OCI-LY1 (cell line): ENCODE data around the gene CDC42EP2.

ENCODE experiments used
- H2AFZ ChIP-seq: fragments of 200-600 bp; sonication (generic), shearing (Covaris generic); 2 replicates; pipeline ENCODE4 v1.6.0; 2014; ENCODE audit warnings: antibody characterized with exemption, mild to moderate bottlenecking, low read length
- H3F3A ChIP-seq: fragments of 200-600 bp; sonication (generic), shearing (Covaris generic); 2 replicates; pipeline ENCODE4 v1.6.0; 2014; ENCODE audit warnings: mild to moderate bottlenecking, antibody characterized with exemption, low read length, moderate library complexity; ENCODE audit not compliant: insufficient read depth
- H3K27ac ChIP-seq: fragments of 200-600 bp; sonication (generic); 2 replicates; pipeline ENCODE4 v1.5.1; 2014; ENCODE audit warnings: low read length, mixed run types, mild to moderate bottlenecking, low read depth; ENCODE audit not compliant: poor library complexity, severe bottlenecking
- H3K27me3 ChIP-seq: fragments of 200-600 bp; sonication (generic); 2 replicates; pipeline ENCODE4 v1.6.0; 2014; ENCODE audit warnings: antibody characterized with exemption, mild to moderate bottlenecking, low read length, moderate library complexity; ENCODE audit not compliant: insufficient read depth
- H3K36me3 ChIP-seq: fragments of 200-600 bp; sonication (generic); 2 replicates; pipeline ENCODE4 v1.6.1; 2014; ENCODE audit warnings: mild to moderate bottlenecking, antibody characterized with exemption, low read length, moderate library complexity, mixed read lengths; ENCODE audit not compliant: insufficient read depth
- H3K4me1 ChIP-seq: fragments of 200-600 bp; sonication (generic); 2 replicates; pipeline ENCODE4 v1.5.1; 2014; ENCODE audit warnings: mild to moderate bottlenecking, low read length, moderate library complexity; ENCODE audit not compliant: insufficient read depth, severe bottlenecking
- H3K4me2 ChIP-seq: fragments of 200-600 bp; sonication (generic), shearing (Covaris generic); 2 replicates; pipeline ENCODE4 v1.6.1; 2014; ENCODE audit warnings: low read length
- H3K4me3 ChIP-seq: fragments of 200-600 bp; sonication (generic); 2 replicates; pipeline ENCODE4 v1.5.1; 2014; ENCODE audit warnings: low read length, low read depth, mild to moderate bottlenecking, mixed read lengths; ENCODE audit not compliant: poor library complexity, severe bottlenecking
- H3K79me2 ChIP-seq: fragments of 200-600 bp; shearing (Covaris generic); 2 replicates; pipeline ENCODE4 v1.6.1; 2016; ENCODE audit warnings: mixed run types, low read length, mixed read lengths; ENCODE audit not compliant: insufficient read depth
- H3K9ac ChIP-seq: fragments of 200-600 bp; sonication (generic), shearing (Covaris generic); 2 replicates; pipeline ENCODE4 v1.6.1; 2014; ENCODE audit warnings: mild to moderate bottlenecking, low read length, mixed read lengths
- H3K9me2 ChIP-seq: fragments of 200-600 bp; sonication (generic), shearing (Covaris generic); 2 replicates; pipeline ENCODE4 v1.6.1; 2014; ENCODE audit warnings: low read depth, mild to moderate bottlenecking, low read length, mixed read lengths
- H3K9me3 ChIP-seq: fragments of 200-600 bp; shearing (Covaris generic); 2 replicates; pipeline ENCODE4 v1.6.1; 2014; ENCODE audit warnings: low read length, mixed read lengths
- H4K20me1 ChIP-seq: fragments of 200-600 bp; sonication (generic), shearing (Covaris generic); 2 replicates; pipeline ENCODE4 v1.6.0; 2016; ENCODE audit warnings: mild to moderate bottlenecking, low read length; ENCODE audit not compliant: insufficient read depth
- EZH2 ChIP-seq: fragments of 200-600 bp; sonication (generic), shearing (Covaris generic); IDR thresholded peaks from 2 replicates; pipeline ENCODE4 v1.8.0; 2017; ENCODE audit warnings: borderline replicate concordance, mixed run types, mild to moderate bottlenecking, antibody characterized with exemption, low read length, moderate library complexity, mixed read lengths
- TF ChIP-seq, protein P1 (sequence below): fragments of 200-600 bp; sonication (generic), shearing (Covaris generic); IDR thresholded peaks from 2 replicates; pipeline ENCODE4 v1.5.1; 2017; ENCODE audit warnings: mild to moderate bottlenecking, antibody characterized with exemption, low read length, moderate library complexity, mixed read lengths

The CDC42EP2 gene

GRCh38 chr11:65300621-65301275, 13.9 kb upstream of the CDC42EP2 start:
- Histone ChIP-seq H3F3A (no peaks in the 10 kb centered on the region), H3K4me1 (no peaks in the 10 kb centered on the region), H3K4me3 (no peak overlapping the region), H3K9me2 (no peaks in the 10 kb centered on the region), H3K79me2 (no peaks in the 10 kb centered on the region), H3K27me3 (no peaks in the 10 kb centered on the region), H3K36me3 (peaks cover 68% of the 10 kb centered on the region), H4K20me1 (no peaks in the 10 kb centered on the region), H3K27ac (no peak overlapping the region), H2AFZ (no peak overlapping the region), H3K9me3 (no peaks in the 10 kb centered on the region), H3K4me2 (no peak overlapping the region), H3K9ac (no peak overlapping the region)
- TF ChIP-seq, protein P1, sequence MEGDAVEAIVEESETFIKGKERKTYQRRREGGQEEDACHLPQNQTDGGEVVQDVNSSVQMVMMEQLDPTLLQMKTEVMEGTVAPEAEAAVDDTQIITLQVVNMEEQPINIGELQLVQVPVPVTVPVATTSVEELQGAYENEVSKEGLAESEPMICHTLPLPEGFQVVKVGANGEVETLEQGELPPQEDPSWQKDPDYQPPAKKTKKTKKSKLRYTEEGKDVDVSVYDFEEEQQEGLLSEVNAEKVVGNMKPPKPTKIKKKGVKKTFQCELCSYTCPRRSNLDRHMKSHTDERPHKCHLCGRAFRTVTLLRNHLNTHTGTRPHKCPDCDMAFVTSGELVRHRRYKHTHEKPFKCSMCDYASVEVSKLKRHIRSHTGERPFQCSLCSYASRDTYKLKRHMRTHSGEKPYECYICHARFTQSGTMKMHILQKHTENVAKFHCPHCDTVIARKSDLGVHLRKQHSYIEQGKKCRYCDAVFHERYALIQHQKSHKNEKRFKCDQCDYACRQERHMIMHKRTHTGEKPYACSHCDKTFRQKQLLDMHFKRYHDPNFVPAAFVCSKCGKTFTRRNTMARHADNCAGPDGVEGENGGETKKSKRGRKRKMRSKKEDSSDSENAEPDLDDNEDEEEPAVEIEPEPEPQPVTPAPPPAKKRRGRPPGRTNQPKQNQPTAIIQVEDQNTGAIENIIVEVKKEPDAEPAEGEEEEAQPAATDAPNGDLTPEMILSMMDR: no peak
- TF ChIP-seq EZH2: no peak

- no peaks in the 10 kb centered on the region for H4K20me1 ChIP-seq
- peaks cover 58% of the 10 kb centered on the region for H3K36me3 ChIP-seq
- no peak overlapping the region for H3K27ac ChIP-seq
- H3F3A ChIP-seq: no peaks in the 10 kb centered on the region
- TF ChIP-seq, protein P1: no peak
- no peak for TF ChIP-seq EZH2
- no peak overlapping the region for H3K4me3 ChIP-seq
- no peaks in the 10 kb centered on the region for H3K9me2 ChIP-seq
- H2AFZ ChIP-seq: no peak overlapping the region
- H3K27me3 ChIP-seq: no peaks in the 10 kb centered on the region
- no peak overlapping the region for H3K4me2 ChIP-seq
- no peak overlapping the region for H3K9ac ChIP-seq
- H3K4me1 ChIP-seq: no peaks in the 10 kb centered on the region
- no peaks in the 10 kb centered on the region for H3K79me2 ChIP-seq
- H3K9me3 ChIP-seq: no peaks in the 10 kb centered on the region
These were observed 13.0 kb upstream of the CDC42EP2 start for GRCh38 chr11:65301491-65302329.

GRCh38 chr11:65303555-65303954, 11.1 kb upstream of the CDC42EP2 start:
- H3K4me3 ChIP-seq: no peak overlapping the region
- H2AFZ ChIP-seq: no peak overlapping the region
- H3K79me2 ChIP-seq: no peaks in the 10 kb centered on the region
- H3K9ac ChIP-seq: no peak overlapping the region
- H4K20me1 ChIP-seq: no peaks in the 10 kb centered on the region
- no peak overlapping the region for H3K27ac ChIP-seq
- H3K4me1 ChIP-seq: no peaks in the 10 kb centered on the region
- no peaks in the 10 kb centered on the region for H3F3A ChIP-seq
- no peaks in the 10 kb centered on the region for H3K9me3 ChIP-seq
- no peaks in the 10 kb centered on the region for H3K9me2 ChIP-seq
- H3K36me3 ChIP-seq: peaks cover 42% of the 10 kb centered on the region
- no peaks in the 10 kb centered on the region for H3K27me3 ChIP-seq
- TF ChIP-seq, protein P1: no peak
- no peak for TF ChIP-seq EZH2
- H3K4me2 ChIP-seq: no peak overlapping the region
